Measurements from ENCODE around the gene CDCA7L.
"Not testable (repeated sequence)": the region's sequence is repeated elsewhere in the genome, so short reads cannot be mapped to it uniquely, and the experiment has no call there.

Gene CDCA7L

DNA sequence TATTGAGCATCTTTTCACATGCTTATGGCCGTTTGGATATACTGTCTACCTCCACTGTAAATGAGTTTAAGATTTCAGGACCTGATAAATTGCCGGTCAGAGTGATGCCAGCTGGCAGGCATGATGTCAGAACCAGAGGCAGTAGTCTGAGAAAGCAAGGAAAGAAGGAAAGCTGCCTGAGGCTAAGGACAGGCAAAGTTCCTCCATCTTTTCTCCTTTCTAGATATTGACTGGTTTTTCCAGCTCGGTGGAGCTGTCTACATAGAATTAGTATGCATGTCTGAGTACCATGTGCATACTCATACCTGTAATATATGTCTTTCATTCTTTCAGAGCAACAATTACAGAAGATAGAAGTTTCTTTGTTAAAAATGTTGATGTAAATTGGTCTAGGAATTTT is 52.3 kb downstream of the CDCA7L start:
- no peak overlapping the region for H3K4me3 ChIP-seq (ENCODE audit: low read length)
- TF ChIP-seq, protein P1, sequence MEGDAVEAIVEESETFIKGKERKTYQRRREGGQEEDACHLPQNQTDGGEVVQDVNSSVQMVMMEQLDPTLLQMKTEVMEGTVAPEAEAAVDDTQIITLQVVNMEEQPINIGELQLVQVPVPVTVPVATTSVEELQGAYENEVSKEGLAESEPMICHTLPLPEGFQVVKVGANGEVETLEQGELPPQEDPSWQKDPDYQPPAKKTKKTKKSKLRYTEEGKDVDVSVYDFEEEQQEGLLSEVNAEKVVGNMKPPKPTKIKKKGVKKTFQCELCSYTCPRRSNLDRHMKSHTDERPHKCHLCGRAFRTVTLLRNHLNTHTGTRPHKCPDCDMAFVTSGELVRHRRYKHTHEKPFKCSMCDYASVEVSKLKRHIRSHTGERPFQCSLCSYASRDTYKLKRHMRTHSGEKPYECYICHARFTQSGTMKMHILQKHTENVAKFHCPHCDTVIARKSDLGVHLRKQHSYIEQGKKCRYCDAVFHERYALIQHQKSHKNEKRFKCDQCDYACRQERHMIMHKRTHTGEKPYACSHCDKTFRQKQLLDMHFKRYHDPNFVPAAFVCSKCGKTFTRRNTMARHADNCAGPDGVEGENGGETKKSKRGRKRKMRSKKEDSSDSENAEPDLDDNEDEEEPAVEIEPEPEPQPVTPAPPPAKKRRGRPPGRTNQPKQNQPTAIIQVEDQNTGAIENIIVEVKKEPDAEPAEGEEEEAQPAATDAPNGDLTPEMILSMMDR (conservative IDR thresholded peaks at IDR 0.05; ENCODE audit: low read depth, low read length) = no peak
- DNase-seq (ENCODE audit: low read depth) = no peak

DNA sequence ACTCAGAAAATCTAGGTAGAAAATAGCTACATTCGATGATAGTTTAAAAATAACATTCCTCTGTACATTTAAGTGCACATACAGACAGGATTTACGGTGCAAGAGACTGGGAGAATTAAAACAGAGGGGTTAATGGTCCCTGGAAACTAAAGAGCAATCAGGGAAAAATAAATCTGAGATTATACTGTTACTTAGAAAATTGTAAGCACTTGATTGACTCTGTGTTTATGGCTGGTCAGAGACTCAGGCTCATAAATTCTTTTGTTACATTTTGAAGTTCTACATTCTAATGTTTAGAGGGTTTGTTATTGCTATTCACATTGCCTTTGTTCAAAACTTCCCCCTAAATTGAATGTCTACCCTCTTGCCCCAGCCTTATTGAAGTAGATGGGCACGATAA is 54.4 kb downstream of the CDCA7L start:
- H3K4me3 ChIP-seq (ENCODE audit: low read length) = no peak overlapping the region
- DNase-seq (ENCODE audit: low read depth) = no peak
- TF ChIP-seq, protein P1 (conservative IDR thresholded peaks at IDR 0.05; ENCODE audit: low read depth, low read length) = no peak

- TF ChIP-seq, protein P1 (conservative IDR thresholded peaks at IDR 0.05; ENCODE audit: low read depth, low read length) = no peak
- H3K4me3 ChIP-seq (ENCODE audit: low read length) = no peak overlapping the region
- DNase-seq (ENCODE audit: low read depth) = no peak
Measured at GRCh38 chr7:21887779-21888178, 57.9 kb downstream of the CDCA7L start.

GRCh38 chr7:21887353-21887752 is 58.3 kb downstream of the CDCA7L start:
- H3K4me3 ChIP-seq (ENCODE audit: low read length) = no peak overlapping the region
- TF ChIP-seq, protein P1 (conservative IDR thresholded peaks at IDR 0.05; ENCODE audit: low read depth, low read length) = no peak
- no peak for DNase-seq (ENCODE audit: low read depth)

DNA sequence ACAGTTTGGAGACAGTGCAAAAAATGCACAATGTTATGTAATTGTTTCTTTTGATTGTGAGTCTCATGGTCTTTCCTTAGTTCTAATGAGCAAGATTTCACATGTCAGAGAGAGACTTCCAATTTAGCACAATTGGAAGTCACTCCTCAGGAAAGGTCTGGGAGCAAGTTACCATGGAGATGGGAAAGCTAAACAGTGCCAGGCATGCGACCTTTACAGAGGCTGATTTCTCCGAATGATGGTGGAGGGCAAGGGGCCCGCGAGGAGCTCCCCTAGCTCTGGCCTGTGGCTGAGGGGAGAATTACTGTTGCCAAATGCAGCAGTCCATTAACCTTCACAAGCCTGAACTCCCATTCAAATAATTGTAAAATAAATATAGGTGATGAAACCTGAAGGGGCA is 59.3 kb downstream of the CDCA7L start:
- TF ChIP-seq, protein P1 (conservative IDR thresholded peaks at IDR 0.05; ENCODE audit: low read depth, low read length) = no peak
- no peak for DNase-seq (ENCODE audit: low read depth)
- H3K4me3 ChIP-seq (ENCODE audit: low read length) = no peak overlapping the region

GRCh38 chr7:21884496-21884895 is 61.2 kb downstream of the CDCA7L start:
- no peak for DNase-seq (ENCODE audit: low read depth)
- TF ChIP-seq, protein P1 (conservative IDR thresholded peaks at IDR 0.05; ENCODE audit: low read depth, low read length) = no peak
- H3K4me3 ChIP-seq (ENCODE audit: low read length) = no peak overlapping the region

- not testable (repeated sequence) for DNase-seq (ENCODE audit: low read depth); H3K4me3 ChIP-seq (ENCODE audit: low read length)
Measured at GRCh38 chr7:21883501-21883900, 62.2 kb downstream of the CDCA7L start.

DNA sequence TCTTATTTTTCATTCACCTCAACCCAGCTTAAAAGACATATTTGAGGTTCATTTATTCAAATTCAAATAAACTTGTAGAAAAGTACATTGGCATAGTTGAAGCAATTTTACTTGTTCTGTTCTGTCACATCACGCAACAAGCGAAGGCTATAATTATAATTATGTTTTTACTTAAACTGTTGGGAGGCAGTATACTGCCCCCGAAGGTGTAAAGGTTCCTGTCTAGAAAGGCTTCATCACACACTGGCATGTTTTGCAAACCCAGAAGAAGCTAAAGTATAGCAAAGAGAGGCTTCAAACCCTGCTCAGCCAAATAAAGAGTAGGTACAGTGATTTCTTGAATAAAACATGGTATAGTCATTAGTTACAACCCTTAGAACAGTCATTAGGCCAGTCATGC is 62.6 kb downstream of the CDCA7L start:
- TF ChIP-seq, protein P1 (conservative IDR thresholded peaks at IDR 0.05; ENCODE audit: low read depth, low read length) = no peak
- no peak for DNase-seq (ENCODE audit: low read depth)
- no peak overlapping the region for H3K4me3 ChIP-seq (ENCODE audit: low read length)

All from retinal pigment epithelial cell (primary cell).